Central memory CD8-positive, alpha-beta T cell (primary cell): ENCODE results near the gene ZNF609.

Experiments used
- ATAC-seq: fragments of 150-1000 bp; cut with Tn5 transposase; replicated peaks from 2 replicates; pipeline ENCODE4 v1.10.0; 2022; ENCODE audit warnings: mild to moderate bottlenecking, moderate FRiP score, moderate number of reproducible peaks; ENCODE audit not compliant: poor library complexity, severe bottlenecking; ENCODE audit errors: extremely low read depth
- DNase-seq, 2 donors: peaks; one replicate each; pipeline ENCODE4 v3.0.0; 2021; ENCODE audit warnings: low spot score in 2 of 2
- H3K27ac Mint-ChIP-seq: one replicate; pipeline ENCODE4 v1.8.0; 2022; ENCODE audit warnings: low read depth, mild to moderate bottlenecking, moderate library complexity, mixed read lengths
- H3K27me3 Mint-ChIP-seq: one replicate; pipeline ENCODE4 v1.8.0; 2022; ENCODE audit warnings: mixed read lengths
- H3K36me3 Mint-ChIP-seq: one replicate; pipeline ENCODE4 v1.8.0; 2022; ENCODE audit warnings: mild to moderate bottlenecking, moderate library complexity, mixed read lengths; ENCODE audit not compliant: insufficient read depth
- H3K4me1 Mint-ChIP-seq: one replicate; pipeline ENCODE4 v1.8.0; 2022; ENCODE audit warnings: mixed read lengths
- H3K4me3 Mint-ChIP-seq: one replicate; pipeline ENCODE4 v1.8.0; 2022; ENCODE audit warnings: mild to moderate bottlenecking, moderate library complexity, mixed read lengths
- H3K9me3 Mint-ChIP-seq: one replicate; pipeline ENCODE4 v1.8.0; 2022; ENCODE audit warnings: mixed read lengths

The ZNF609 gene, protein sequence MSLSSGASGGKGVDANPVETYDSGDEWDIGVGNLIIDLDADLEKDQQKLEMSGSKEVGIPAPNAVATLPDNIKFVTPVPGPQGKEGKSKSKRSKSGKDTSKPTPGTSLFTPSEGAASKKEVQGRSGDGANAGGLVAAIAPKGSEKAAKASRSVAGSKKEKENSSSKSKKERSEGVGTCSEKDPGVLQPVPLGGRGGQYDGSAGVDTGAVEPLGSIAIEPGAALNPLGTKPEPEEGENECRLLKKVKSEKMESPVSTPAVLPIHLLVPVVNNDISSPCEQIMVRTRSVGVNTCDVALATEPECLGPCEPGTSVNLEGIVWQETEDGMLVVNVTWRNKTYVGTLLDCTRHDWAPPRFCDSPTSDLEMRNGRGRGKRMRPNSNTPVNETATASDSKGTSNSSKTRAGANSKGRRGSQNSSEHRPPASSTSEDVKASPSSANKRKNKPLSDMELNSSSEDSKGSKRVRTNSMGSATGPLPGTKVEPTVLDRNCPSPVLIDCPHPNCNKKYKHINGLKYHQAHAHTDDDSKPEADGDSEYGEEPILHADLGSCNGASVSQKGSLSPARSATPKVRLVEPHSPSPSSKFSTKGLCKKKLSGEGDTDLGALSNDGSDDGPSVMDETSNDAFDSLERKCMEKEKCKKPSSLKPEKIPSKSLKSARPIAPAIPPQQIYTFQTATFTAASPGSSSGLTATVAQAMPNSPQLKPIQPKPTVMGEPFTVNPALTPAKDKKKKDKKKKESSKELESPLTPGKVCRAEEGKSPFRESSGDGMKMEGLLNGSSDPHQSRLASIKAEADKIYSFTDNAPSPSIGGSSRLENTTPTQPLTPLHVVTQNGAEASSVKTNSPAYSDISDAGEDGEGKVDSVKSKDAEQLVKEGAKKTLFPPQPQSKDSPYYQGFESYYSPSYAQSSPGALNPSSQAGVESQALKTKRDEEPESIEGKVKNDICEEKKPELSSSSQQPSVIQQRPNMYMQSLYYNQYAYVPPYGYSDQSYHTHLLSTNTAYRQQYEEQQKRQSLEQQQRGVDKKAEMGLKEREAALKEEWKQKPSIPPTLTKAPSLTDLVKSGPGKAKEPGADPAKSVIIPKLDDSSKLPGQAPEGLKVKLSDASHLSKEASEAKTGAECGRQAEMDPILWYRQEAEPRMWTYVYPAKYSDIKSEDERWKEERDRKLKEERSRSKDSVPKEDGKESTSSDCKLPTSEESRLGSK (N-terminal part only)

DNA sequence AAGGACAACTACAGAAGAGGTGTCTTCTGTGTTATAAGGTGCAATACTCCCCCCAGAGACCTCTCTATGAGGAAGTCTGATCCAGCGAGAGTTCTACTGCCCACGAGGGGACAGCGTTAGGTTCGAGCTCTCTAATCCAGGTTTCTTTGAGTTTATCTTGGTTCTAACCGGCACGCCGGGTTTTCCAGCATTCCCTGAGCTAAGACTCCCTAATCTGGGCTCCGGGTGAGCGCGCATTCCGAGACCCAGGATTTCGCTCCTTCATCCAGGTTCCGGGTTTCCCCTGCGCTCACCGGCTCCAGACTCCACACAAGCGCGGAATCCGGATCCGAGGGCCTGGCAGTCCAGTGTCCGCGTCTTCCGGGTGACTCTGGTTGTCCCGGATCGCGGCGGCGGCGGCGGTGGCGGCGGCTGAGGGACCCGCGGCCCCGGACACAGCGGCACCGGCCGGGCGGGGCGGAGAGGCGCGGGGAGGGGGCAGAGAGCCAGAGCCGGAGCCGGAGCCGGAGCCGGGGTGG is at the start of gene ZNF609:
TSS of gene ZNF609 (plus strand) at position 373 of the 518 bp plus-strand sequence. CDS start 38,842 bp downstream, outside the sequence.
- ATAC-seq (peak; percentile 72), DNase-seq (peak; percentile 82 to 90)
- peak within 1 kb of the TSS; percentile 84 for H3K27ac Mint-ChIP-seq
- no peaks in the 10 kb centered on the region for H3K27me3 Mint-ChIP-seq
- H3K4me1 Mint-ChIP-seq, result peaks cover 50% of the 10 kb centered on the region
- H3K9me3 Mint-ChIP-seq, result no peaks in the 10 kb centered on the region
- peak within 1 kb of the TSS; percentile 85 for H3K4me3 Mint-ChIP-seq
- peaks cover 11% of the 10 kb centered on the region for H3K36me3 Mint-ChIP-seq

DNA sequence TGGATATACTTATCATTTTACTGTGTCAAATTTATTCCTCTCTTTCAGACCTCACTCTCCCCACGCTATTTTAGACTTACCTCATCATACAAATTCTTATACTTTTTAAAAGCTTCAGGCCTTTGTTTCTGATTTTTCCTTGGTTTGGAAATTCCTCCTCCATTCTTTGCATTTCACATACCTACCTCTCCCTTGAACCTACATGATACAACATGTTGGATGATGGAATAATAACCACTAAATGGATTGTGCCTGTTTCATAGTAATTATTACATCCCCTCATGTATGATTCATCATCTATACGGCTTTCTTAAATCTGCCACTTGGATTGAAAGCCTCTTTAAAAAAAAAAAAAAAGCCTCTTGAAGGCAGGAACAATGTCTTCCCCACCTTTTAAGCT is 48.2 kb upstream of the ZNF609 start:
- H3K27ac Mint-ChIP-seq, result no peak overlapping the region
- DNase-seq, result no peak
- H3K4me3 Mint-ChIP-seq, result no peak overlapping the region
- ATAC-seq, result no peak
- H3K27me3 Mint-ChIP-seq, result no peaks in the 10 kb centered on the region
- H3K9me3 Mint-ChIP-seq, result no peaks in the 10 kb centered on the region
- H3K36me3 Mint-ChIP-seq, result peaks cover 58% of the 10 kb centered on the region
- H3K4me1 Mint-ChIP-seq, result no peaks in the 10 kb centered on the region

DNA sequence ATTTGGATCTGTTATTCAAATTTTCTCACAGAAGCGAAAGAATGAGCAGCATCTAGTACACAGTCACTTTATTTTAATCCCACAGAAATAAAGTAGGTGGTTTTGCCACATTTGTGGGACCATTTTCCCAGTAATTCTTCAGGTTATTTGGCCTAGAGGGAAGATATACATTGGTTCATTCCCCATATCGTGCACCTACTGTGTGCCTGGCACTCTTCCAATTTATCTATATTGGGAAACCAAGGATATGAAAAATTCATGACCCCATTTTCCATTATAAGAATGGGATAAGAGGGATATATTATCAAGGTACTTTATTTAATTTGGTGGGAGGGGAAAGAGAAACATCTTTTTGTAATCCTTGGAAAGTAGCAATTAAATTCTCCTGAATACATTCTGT is 37.7 kb upstream of the ZNF609 start:
- no peak for DNase-seq
- Mint-ChIP-seq H3K36me3 (peaks cover 44% of the 10 kb centered on the region), H3K27me3 (no peaks in the 10 kb centered on the region), H3K4me1 (peaks cover 6% of the 10 kb centered on the region), H3K4me3 (no peak overlapping the region), H3K27ac (no peak overlapping the region), H3K9me3 (no peaks in the 10 kb centered on the region)
- ATAC-seq, result no peak

DNA sequence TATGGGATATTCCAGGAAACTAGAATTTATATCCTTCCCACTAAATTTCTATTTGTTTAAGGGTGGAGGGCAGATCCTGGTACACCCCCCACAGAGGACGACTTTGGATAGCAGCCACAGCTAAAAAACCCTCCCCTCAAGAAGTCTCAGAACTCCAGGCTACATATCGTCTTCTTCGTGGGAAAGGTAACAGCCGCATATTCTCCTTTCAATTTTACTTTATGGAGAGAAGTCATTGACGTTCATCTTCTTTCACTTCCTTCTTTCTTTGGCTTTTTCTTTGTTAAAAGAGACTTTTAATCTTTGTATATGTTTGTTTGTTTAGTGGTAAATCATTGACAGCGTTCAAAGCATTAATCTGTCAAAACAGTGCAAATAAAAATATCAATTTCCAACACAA is 36.4 kb upstream of the ZNF609 start:
- DNase-seq (no peak), ATAC-seq (no peak)
- H3K27me3 Mint-ChIP-seq, result no peaks in the 10 kb centered on the region
- peak overlapping the region; percentile 51 for H3K27ac Mint-ChIP-seq
- no peak overlapping the region for H3K4me3 Mint-ChIP-seq
- H3K36me3 Mint-ChIP-seq, result peaks cover 37% of the 10 kb centered on the region
- H3K4me1 Mint-ChIP-seq, result peaks cover 9% of the 10 kb centered on the region
- H3K9me3 Mint-ChIP-seq, result no peaks in the 10 kb centered on the region

DNA sequence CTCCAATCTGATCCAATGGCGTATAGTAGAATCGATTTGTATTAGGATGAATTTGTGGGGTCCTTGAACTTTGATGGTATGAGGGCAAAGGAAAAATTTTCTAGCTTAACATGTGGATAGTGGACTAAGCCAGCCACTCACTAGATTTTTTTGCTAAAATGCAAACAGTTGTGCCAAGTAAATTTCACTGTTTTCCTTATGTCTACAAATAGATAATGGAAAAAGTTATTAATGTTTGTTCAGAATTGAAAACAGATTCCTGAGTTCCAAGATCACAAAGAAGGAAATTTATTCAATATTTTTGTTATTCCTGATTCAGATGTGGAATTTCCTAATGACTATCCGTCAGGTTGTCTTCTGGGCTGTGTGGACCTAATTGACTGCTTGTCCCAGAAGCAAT is 35.2 kb upstream of the ZNF609 start:
- Mint-ChIP-seq H3K4me1 (peaks cover 19% of the 10 kb centered on the region), H3K36me3 (peaks cover 34% of the 10 kb centered on the region), H3K27ac (no peak overlapping the region), H3K4me3 (no peak overlapping the region), H3K27me3 (no peaks in the 10 kb centered on the region), H3K9me3 (no peaks in the 10 kb centered on the region)
- no peak for ATAC-seq
- no peak for DNase-seq

DNA sequence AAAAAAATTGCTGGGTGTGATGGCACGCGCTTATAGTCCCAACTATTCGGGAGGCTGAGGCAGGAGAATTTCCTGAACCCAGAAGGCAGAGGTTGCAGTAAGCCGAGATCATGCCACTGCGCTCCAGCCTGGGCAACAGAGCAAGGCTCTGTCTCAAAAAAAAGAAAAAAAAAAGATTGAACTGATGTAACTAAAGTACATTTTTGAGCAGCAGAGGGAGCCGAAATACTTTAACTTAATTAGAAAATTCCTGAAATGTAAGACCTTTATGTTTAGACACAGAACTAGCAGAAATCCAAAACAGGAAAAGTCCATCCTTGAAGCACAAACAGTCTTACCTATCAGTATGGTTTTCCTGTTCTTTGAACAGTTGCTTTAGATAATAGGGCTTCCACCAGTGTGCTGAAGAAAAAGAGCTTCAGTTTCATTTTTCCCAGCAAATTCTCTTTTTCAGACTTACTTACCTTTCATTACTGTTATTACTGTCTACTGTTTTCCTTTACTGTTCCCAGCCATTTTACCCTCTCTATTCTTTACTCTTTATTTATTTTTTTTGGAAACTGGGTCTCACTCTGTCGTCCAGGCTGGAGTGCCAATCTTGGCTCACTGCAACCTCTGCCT is 33.4 kb upstream of the ZNF609 start:
- no peak overlapping the region for H3K27ac Mint-ChIP-seq
- DNase-seq (no peak), ATAC-seq (no peak)

DNA sequence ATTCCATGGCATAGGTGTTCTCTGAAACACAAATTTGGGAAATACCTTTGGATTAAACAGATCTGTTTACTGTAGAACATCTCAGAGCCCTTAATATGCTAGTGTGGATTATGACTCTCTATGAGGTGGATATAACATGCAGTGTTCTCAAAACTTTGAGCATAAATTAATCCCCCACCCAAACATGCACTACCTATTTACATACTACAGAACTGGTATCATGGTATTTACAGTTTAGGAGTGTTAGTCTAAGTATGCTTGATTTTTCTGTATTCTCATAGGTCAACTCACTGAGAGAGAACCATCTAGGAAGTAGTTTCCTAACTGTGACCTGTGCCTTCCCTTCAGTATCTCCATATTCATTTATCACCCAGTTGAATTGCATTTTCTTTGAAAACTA is 30.9 kb upstream of the ZNF609 start:
- DNase-seq (no peak), ATAC-seq (no peak)
- H3K9me3 Mint-ChIP-seq, result no peaks in the 10 kb centered on the region
- H3K4me1 Mint-ChIP-seq, result peaks cover 31% of the 10 kb centered on the region
- H3K4me3 Mint-ChIP-seq, result no peak overlapping the region
- H3K27ac Mint-ChIP-seq, result peak overlapping the region; percentile 24
- H3K36me3 Mint-ChIP-seq, result peaks cover 19% of the 10 kb centered on the region
- H3K27me3 Mint-ChIP-seq, result no peaks in the 10 kb centered on the region

More for the DNA sequence above, 33.4 kb upstream of the ZNF609 start:
- no peaks in the 10 kb centered on the region for H3K27me3 Mint-ChIP-seq
- H3K36me3 Mint-ChIP-seq, result peaks cover 32% of the 10 kb centered on the region
- H3K9me3 Mint-ChIP-seq, result no peaks in the 10 kb centered on the region
- H3K4me1 Mint-ChIP-seq, result peaks cover 31% of the 10 kb centered on the region
- H3K4me3 Mint-ChIP-seq, result no peak overlapping the region

DNA sequence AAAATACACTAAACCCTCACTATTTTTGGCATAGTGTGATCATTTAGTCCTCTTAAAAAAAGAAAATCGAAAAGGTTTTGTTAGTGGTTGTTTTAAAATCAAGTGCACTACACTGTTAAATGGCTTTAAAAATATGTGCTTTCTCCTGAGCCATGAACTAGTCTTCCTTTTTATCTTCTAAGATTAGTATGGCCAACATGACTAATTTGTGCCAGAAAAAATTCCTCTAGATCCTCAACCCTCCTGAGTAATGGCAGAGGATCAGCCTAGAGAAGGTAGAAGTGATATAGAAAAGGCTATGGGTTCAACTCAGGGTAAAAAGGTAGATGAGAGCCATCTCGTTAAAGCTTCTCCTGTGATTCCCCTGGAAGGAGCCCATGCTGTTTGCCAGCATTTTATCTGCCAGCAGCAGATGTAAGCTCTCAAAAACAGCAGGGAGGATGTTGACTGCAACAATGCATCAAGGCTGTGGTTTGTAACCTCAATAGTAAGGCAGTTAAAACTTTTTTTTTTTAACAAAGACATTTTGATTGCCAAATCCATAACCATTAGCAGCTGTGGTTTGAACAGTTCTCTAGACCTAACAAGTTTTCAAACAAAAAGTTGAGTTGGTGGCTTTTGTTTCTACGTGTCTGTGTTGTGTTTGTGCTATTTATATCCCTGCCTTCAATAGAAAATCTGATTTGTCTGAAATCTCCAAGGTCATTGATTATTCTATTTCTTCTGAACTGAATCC is 30.2 kb upstream of the ZNF609 start:
- no peaks in the 10 kb centered on the region for H3K9me3 Mint-ChIP-seq
- H3K4me1 Mint-ChIP-seq, result peaks cover 31% of the 10 kb centered on the region
- H3K36me3 Mint-ChIP-seq, result peaks cover 17% of the 10 kb centered on the region
- H3K4me3 Mint-ChIP-seq, result peak overlapping the region; percentile 47
- H3K27ac Mint-ChIP-seq, result peak overlapping the region; percentile 24
- no peaks in the 10 kb centered on the region for H3K27me3 Mint-ChIP-seq
- ATAC-seq (peak; percentile 98), DNase-seq (peak in 1 of 2 donors; percentile 45)

DNA sequence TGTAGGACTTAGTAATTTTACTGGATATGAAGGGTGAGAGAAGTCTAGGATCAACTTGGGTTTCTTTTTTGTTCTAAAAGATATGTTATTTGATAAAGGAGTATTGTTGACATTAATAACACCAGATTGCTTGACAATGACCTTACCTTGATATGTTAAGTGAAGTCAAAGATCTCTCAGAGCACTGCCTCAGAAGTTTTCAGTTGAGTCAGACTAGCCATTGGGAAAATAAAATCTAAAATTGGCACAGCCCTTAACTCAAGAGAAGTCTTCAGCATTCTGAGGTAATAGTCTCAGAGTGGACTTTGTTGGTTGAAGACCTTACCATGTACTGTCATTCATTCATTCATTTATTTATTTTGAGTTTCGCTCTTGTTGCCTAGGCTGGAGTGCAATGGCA is 22.4 kb upstream of the ZNF609 start:
- Mint-ChIP-seq H3K27me3 (no peaks in the 10 kb centered on the region), H3K4me3 (no peak overlapping the region), H3K4me1 (peaks cover 18% of the 10 kb centered on the region), H3K9me3 (no peaks in the 10 kb centered on the region), H3K27ac (no peak overlapping the region), H3K36me3 (peaks cover 3% of the 10 kb centered on the region)
- no peak for DNase-seq
- no peak for ATAC-seq

DNA sequence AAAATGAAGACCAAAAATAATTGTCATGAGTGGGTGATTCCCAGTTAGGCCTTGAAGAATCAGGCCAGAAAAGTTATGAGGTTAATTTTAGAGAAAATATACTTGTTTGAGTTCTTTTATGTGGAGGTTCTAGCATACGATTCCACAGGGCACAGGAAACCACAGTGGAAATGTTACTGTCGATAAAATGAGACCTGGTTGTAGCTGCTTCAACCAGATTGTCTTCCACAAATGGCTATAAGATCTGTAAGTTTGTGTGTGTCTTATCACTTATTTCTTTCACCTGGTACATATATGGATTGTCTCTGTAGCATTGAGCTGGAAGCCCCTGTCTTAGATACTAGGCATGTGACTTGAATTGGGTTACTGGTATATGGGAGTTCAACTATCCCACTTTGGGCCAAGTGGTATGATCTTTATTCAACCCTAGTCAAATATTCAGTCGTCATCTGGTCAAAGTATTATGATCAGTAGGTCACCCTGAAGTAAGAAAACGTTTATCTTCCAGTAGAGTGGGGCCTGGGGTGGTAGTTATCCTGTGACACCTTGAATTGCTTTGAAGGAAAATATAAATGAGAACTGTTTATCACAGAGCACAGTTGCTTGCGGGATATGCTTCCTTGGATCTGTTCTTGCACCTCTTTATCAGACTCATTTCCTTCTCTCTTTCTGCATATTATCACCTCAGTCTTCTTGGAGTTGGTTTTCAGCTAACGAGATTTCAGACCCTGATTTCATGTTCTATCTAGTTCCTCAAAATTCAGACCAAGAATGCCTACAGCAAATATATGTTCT is 21.5 kb upstream of the ZNF609 start:
- ATAC-seq (no peak), DNase-seq (no peak)
- Mint-ChIP-seq H3K36me3 (peaks cover 6% of the 10 kb centered on the region), H3K4me3 (no peak overlapping the region), H3K9me3 (no peaks in the 10 kb centered on the region), H3K27me3 (no peaks in the 10 kb centered on the region), H3K27ac (no peak overlapping the region), H3K4me1 (peaks cover 24% of the 10 kb centered on the region)

DNA sequence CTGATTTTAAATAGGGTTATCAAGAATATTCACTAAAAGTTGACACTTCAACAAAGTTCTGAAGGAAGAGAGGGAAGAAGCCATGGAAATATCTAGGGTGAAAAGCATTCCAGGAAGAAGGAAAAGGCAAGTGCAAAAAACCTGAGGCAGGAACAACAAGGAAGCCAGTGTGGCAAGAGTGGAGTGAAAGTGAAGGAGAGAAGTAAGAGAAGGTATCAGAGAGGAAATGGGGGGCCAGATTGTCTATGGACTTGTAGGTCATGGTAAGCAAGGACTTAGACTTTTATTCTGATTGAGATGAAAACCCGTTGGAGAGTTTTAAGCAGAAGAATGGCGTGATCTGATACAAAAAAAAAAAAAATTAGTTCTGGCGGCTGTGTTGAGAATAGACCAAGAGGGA is 18.5 kb upstream of the ZNF609 start:
- ATAC-seq (no peak), DNase-seq (no peak)
- Mint-ChIP-seq H3K4me3 (no peak overlapping the region), H3K27me3 (no peaks in the 10 kb centered on the region), H3K27ac (no peak overlapping the region), H3K36me3 (peaks cover 8% of the 10 kb centered on the region), H3K9me3 (no peaks in the 10 kb centered on the region), H3K4me1 (peaks cover 31% of the 10 kb centered on the region)
